ENCODE results near the gene WNT9A. TPM values are rescaled to one million over a fixed set of nuclear protein-coding genes. Genes with fewer than 3 reads are reported as not detected.

Gene WNT9A
- total and polyA plus RNA-seq, 8 donors, result 0.72 to 2.9 (median 1.6) TPM

DNA sequence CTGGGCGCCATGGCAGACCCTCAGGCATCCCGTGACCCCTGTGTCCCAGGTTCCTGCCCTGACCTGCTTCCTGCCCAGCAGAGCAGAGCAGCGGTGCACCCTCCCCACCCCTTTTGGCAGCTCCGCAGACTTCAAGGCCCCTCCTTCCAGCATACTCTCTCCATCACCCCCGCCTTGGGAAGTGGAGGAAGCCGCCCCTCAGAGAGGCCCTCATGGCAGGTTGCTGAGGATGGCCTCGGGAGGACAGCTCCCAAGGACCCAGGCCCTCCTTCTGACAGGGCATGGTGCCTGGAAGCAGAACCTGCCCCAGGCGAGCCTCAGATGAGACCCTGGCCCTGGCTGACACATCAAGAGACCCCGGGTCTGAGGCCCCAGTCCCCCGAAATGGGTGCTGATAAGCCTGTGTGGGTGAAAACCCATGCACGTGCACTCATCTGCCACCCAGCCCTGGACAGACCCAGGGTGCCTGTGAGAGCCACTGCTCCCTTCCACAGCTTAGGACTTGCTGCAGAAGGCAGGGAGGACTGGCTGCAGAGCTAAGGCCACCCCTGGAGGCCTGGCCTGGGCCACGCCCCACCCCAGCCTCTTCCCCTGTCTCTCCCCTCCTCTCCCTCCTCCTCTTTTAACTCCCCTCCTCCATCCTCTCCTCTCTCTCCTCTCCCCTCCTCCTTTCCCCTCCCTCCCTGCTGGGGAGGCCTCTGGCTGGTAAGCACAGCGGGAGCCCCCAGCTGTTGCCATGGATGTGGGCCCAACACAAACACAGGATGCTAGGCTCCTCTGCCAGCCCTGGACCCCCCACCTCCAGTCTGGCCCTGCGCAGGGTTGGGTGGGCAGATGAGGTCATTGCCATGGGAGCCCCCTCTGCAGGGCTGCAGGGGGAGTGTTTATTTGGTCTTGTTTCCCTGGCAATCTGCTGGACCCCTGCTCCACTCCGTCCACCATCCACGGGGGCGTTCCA lies 33.7 kb downstream of the WNT9A start:
- DNase-seq, result peak in 2 of 6 donors; percentile 11 to 54
- 86 to 89% methylated on average over 13 to 17 of the region's 17 CpGs for WGBS, 2 donors
- Histone ChIP-seq H3K36me3 (no peaks in the 10 kb centered on the region), H3K27ac (no peak overlapping the region), H3K9me3 (no peaks in the 10 kb centered on the region), H3K4me1 (no peaks in the 10 kb centered on the region), H3K27me3 (no peaks in the 10 kb centered on the region), H3K4me3 (no peak overlapping the region)
- intact Hi-C loops (cut with DNase I), result no loop called here
- ATAC-seq, result no peak
- TF ChIP-seq, protein P1, sequence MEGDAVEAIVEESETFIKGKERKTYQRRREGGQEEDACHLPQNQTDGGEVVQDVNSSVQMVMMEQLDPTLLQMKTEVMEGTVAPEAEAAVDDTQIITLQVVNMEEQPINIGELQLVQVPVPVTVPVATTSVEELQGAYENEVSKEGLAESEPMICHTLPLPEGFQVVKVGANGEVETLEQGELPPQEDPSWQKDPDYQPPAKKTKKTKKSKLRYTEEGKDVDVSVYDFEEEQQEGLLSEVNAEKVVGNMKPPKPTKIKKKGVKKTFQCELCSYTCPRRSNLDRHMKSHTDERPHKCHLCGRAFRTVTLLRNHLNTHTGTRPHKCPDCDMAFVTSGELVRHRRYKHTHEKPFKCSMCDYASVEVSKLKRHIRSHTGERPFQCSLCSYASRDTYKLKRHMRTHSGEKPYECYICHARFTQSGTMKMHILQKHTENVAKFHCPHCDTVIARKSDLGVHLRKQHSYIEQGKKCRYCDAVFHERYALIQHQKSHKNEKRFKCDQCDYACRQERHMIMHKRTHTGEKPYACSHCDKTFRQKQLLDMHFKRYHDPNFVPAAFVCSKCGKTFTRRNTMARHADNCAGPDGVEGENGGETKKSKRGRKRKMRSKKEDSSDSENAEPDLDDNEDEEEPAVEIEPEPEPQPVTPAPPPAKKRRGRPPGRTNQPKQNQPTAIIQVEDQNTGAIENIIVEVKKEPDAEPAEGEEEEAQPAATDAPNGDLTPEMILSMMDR (IDR thresholded peaks at IDR 0.05), result no peak
- no peak for FAIRE-seq

DNA sequence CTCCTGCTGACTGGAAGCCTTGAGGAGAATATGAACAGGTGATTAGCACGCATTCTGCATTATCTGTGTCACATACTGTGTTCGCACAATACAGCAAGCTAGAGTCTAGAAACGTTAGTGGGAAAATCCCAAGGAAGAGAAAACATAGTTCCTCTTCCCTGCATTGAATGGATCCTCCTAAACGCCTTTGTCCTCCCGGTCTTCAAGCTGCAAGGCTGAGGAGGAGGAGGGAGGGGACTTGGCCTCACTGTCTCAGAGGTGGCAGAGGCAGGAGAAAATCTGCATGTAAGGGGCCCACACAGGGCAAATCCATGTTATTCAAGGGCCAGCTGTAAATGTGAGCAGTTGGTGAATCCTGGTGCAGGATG lies 34.4 kb downstream of the WNT9A start:
- no peak for ATAC-seq
- WGBS, 2 donors, result 63 to 73% methylated on average over 5 of the region's 5 CpGs
- FAIRE-seq, result no peak
- Histone ChIP-seq H3K9me3 (no peaks in the 10 kb centered on the region), H3K4me1 (no peaks in the 10 kb centered on the region), H3K27me3 (no peaks in the 10 kb centered on the region), H3K27ac (no peak overlapping the region), H3K36me3 (no peaks in the 10 kb centered on the region), H3K4me3 (no peak overlapping the region)
- no peak for DNase-seq
- intact Hi-C loops (cut with DNase I), result no loop called here
- TF ChIP-seq, protein P1 (IDR thresholded peaks at IDR 0.05), result no peak

DNA sequence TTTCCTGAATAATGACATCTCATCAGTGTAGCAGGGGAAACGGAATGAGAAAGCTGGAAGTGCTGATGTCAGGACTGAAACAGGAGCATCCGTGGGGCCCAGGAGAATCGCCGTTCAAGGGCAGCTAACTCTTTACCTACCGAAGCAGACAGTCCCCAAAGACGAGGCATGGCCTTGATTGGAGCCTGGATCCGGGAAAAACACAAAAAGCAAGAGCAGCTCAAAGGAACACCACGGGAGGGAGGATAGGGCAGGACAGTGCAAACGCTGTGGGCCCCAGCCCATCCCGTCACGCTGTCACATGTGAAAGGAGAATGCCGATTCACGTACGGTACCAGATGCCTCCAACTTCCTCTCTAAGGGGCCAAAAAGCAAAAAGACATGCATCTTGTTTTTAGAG lies 34.9 kb downstream of the WNT9A start:
- FAIRE-seq, result no peak
- intact Hi-C loops (cut with DNase I), result no loop called here
- WGBS, 2 donors, result 66 to 68% methylated on average over 14 of the region's 14 CpGs

DNA sequence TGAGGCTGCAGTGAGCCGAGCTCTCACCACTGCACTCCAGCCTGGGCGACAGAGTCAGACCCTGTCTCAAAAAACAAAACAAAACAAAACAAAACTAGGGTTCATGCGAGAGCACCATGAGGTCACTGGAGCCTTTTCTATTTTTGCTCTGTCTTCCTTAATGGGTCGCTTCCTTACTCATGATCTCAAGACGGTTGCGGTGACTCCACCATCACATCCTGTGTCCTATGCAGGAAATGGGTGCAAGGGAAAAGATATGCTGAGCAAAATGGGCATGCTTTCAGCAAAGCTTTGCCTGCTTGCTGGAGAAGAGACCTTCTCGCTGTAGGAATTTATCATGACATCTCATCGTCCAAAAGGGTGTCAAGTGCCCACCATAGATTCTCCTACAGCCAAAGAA lies 36.4 kb downstream of the WNT9A start:
- no peaks in the 10 kb centered on the region for H3K4me1 ChIP-seq
- 96 to 99% methylated on average over 8 of the region's 8 CpGs for WGBS, 2 donors
- ATAC-seq, result no peak
- H3K9me3 ChIP-seq, result no peaks in the 10 kb centered on the region
- no peak for DNase-seq
- no peak overlapping the region for H3K4me3 ChIP-seq
- H3K27ac ChIP-seq, result no peak overlapping the region
- H3K36me3 ChIP-seq, result no peaks in the 10 kb centered on the region
- FAIRE-seq, result no peak
- TF ChIP-seq, protein P1 (IDR thresholded peaks at IDR 0.05), result no peak
- intact Hi-C loops (cut with DNase I), result no loop called here
- no peaks in the 10 kb centered on the region for H3K27me3 ChIP-seq

More for the DNA sequence above, 34.9 kb downstream of the WNT9A start:
- H3K4me1 ChIP-seq, result no peaks in the 10 kb centered on the region
- no peak overlapping the region for H3K27ac ChIP-seq
- TF ChIP-seq, protein P1 (IDR thresholded peaks at IDR 0.05), result no peak
- H3K9me3 ChIP-seq, result no peaks in the 10 kb centered on the region
- H3K36me3 ChIP-seq, result no peaks in the 10 kb centered on the region
- H3K27me3 ChIP-seq, result no peaks in the 10 kb centered on the region
- H3K4me3 ChIP-seq, result no peak overlapping the region
- peak in 1 of 6 donors; percentile 2 for DNase-seq
- no peak for ATAC-seq

Measured in pancreas (tissue), 10 donors.